Stimulated activated CD8-positive, alpha-beta memory T cell treated with anti-CD3 and anti-CD28 coated beads, Interleukin-4, amount 100 ng/mL, for 48 hours (primary cell): ENCODE data around the gene NAE1.
"Not testable (repeated sequence)": the region's sequence is repeated elsewhere in the genome, so short reads cannot be mapped to it uniquely, and the experiment has no call there.

ENCODE experiments used
- DNase-seq: peaks from one replicate; pipeline ENCODE4 v3.0.0-alpha.2; 2020

The NAE1 gene

DNA sequence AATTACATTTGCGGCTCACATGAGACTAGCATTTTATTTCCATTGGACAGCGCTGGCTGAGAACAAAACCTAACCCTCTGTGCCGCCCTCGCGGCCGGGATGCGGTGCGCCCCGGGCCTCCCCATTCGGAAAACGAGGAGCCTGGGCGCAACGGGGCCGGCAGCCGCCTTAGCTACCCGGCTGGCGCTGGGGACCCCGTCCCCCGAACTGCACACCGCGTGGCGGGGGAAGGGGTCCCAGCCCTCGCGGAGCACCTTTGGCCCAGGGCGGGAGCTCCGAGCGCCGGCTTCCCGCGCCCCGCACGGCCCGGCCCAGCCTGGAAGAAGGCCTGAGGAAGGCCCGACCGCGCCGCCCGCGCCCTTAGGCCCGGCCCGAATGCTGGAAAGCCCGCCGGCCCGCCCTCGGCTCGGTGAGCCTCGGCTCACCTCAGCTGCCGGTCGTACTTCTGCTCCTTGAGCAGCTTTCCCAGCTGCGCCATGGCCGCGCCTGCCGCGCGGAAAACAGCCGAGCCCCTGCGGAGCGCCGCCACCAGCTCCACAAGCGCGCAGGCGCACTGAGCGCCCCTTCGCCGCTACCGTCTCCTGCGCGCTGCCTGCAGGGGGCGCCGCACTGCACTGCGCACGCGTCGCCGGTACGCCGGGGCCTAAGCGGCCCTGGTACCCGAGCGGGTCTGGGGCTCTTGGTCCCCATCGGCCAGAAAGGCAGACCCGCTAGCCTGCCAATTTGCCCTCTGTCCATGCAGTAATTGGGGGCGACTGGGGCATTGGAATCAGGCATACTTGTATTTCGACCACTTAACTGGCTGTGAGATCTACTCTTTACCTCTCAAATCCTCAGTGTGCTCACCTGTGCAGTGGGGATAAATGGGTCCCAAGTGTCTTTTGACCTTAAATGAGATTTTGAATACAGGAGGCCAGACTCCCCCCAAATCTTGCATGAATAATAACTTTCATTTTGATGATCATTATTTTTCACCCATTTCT, at the start of gene NAE1:
NAE1 (minus strand) TSS at position 555 of the 983 bp plus-strand sequence; CDS start at position 478, 77 bp downstream.
- DNase-seq, result peak; percentile 92

DNA sequence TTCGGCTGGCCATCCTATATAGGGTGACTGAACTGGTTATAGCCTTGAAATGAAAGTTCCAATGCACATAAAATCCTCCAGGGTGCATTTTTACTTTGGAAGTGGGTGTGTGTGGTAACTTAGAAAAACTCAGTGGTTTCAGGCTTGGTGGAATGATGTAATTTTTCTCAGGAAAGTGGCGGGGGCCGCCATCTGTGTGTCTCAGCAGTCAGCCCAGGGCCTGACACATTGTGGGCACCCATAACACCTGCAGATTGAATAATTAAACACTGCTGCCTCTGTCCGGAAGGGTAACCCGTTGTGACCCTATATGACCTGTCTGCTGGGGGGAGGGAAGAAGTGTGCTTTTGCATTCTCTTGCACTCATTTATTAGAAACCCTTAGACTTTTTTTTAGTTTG, 47.3 kb upstream of the NAE1 start:
- DNase-seq, result peak; percentile 82

GRCh38 chr16:66874079-66874775, 43.5 kb upstream of the NAE1 start:
- peak; percentile 41 for DNase-seq

DNA sequence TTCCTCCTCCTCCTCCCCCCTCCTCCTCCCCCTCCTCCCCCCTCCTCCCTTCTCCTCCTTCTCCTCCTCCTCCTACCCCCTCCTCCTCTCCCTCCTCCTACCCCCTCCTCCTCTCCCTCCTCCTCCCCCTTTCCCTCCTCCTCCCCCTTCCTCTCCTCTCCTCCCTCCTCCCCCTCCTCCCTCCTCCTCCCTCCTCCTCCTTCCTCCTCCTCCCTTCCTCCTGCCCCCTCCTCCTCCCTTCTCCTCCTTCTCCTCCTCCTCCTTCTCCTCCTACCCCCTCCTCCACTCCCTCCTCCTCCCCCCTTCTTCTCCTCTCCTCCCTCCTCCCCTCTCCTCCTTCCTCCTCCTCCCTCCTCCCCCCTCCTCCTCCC, 42.9 kb upstream of the NAE1 start:
- DNase-seq, result no peak

- peak; percentile 97 for DNase-seq
Measured at GRCh38 chr16:66872943-66873684, 42.3 kb upstream of the NAE1 start.

DNA sequence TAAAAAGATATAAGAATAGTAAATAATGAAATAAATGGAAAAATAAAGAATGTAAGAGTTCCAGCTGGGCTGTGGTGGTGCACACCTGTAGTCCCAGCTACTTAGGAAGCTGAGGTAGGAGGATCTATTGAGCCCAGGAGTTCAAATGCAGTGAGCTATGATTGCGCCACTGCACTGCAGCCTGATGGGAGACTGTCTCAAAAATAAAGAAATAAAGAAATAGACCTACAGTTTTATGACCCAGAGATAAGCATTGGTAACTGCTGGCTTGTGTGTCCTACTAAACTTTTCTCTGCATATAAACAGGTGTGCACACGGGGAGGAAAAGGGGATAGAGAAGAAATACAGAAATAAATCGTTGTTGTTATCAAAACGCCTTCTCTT, 41.8 kb upstream of the NAE1 start:
- no peak for DNase-seq

GRCh38 chr16:66871840-66872239, 41.1 kb upstream of the NAE1 start:
- no peak for DNase-seq

- DNase-seq, result not testable (repeated sequence)
Measured at GRCh38 chr16:66871363-66871762, 40.6 kb upstream of the NAE1 start.

- DNase-seq, result no peak
Measured at GRCh38 chr16:66869424-66869823, 38.6 kb upstream of the NAE1 start.

DNA sequence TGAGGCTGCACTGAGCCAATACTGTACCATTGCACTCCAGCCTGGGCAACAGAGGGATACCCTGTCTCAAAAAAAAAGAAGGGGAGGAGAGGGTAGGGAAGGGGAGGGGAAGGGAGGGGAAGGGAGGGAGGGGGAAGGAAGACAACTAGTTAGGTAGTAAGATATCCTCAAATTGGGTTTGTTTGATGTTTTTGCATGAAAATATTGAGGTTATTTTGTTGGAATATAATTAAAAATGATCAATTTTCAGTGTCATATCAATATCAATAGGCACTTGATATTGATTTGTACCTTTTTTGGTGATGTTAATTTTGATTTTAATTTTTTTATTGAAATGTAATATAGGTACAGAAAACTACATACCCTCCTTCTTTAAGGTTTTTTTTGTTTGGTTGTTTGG, 32.9 kb upstream of the NAE1 start:
- no peak for DNase-seq

DNA sequence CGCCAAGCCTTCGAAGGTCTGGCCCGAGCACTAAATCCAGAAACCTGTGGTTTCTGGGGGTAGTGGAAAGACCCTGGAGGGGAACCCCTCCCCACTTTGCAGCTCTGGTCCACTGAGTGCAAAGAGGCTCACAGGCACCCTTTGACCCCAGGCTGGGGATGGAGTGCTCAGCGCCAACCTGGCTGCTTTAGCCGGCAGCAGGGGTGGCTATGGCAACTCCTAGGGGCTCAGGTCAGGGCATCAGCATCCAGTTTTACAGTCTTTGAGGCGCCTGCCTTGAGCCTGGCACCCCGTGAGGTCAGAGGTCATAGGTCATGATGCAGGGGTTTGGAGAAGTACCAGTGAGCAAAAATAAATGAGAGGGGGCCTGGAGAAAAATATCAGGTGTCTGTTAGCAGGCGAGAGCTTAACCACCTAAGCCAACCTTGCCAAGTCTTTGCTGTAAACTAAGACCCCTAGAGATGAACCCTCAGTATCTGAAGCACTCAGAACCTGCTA, 31.3 kb upstream of the NAE1 start:
- no peak for DNase-seq

DNA sequence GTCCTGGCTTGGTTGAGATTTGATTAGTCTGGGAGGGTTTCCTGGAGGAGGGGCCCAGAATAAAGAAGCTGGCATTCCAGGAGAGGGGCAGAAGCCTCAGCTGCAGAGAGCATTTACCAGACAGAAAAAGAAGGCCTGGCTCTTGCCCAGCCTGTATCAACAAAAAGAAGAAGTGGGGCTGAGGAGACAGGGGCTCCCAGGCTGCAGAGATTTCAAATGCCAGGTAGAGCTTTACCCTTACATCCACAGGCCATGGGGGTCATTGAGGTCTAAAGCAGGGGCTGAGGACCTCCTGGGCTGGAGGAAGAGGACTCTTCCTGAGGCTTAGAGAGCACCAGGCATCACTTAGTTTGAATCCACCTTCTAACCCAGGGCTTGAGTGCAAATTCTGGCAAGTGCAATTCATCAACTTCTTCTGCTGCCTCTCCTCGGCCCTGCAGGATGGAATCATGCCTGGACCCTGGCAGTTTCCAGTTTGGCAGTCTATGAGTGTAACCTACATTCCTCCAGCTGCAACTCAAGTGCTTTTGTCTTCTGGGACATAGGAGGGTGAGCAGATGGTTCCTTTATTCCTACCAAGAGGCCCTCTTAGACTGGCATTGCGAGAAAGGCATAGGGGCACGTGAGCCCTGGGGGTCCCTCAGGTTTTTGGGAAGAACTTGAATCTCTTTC, 28.8 kb upstream of the NAE1 start:
- DNase-seq, result no peak

GRCh38 chr16:66858740-66859396, 28.1 kb upstream of the NAE1 start:
- no peak for DNase-seq

DNA sequence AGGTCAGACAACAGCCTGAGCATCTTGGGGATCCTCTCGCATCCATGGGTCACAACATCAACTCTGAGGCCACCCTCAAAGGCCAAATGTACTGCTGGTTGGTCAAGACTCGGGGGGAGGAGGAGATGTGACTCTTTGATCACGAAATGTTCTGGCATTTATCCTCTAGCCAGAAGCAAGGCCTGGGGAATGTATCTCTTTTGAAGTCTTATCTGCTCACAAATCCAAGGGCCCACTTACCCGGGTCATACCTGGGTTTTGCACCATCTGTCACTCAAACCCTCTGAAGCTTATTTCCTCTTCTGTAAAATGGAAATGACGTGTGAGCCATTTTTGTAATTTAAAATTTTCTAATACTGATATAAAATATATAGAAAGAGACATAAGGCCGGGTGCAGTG, 26.7 kb upstream of the NAE1 start:
- no peak for DNase-seq

DNA sequence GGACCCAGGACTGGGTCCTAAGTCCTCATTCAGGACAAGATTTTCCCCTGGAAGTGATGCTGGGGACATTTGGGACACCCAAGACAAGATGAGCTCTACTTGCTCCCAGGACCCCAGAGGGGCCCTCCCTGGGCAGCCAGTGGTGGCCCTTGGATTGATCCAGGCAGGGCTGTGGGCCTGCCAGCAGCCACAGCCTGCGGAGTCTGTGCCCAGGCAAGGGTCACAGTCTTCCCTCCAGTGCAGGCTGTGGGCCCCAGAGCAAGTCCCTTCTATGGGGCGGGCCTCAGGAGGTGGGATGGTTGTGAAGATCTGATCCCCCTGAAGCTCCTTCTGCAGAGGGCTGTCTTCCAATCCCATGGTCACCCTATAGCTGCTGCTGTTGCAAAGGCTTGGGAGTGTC, 26.0 kb upstream of the NAE1 start:
- DNase-seq, result no peak

GRCh38 chr16:66856184-66856730, 25.5 kb upstream of the NAE1 start:
- no peak for DNase-seq

GRCh38 chr16:66853261-66854139, 22.7 kb upstream of the NAE1 start:
- no peak for DNase-seq

DNA sequence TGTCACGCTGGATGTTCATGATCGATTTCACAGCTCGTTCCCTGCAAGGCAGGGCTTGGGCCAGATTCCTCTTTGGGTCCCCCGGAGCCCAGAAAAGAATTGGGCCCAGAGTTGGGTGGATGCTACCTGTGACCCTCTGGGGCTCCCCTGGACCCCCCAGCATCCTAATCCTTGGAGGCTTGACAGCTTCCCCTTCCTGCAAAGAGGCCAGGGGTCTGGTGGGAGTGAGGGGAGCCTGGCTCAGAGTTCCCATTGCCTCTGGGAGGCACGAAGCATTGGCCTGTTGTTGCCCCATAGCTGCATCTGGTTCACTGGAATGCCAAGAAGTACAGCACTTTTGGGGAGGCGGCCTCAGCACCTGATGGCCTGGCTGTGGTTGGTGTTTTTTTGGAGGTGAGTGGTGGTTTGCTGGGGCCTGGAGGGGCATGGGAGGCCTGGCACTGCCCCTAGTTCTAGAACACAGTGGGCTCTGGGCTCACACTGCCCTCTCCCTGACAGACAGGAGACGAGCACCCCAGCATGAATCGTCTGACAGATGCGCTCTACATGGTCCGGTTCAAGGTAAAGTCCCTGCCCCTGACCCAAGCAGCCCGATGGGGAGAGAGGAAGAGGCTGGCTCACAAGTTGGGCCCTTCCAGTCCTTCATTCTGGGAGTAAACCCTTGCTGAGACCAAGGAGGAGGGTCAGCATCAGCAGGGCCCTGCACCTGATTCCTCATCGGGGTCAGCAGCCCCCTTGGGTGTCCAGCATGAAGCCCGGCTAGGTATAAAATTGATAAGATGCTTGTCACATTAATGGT, 20.6 kb upstream of the NAE1 start:
- no peak for DNase-seq

GRCh38 chr16:66850115-66850815, 19.5 kb upstream of the NAE1 start:
- DNase-seq, result no peak
